Right atrium auricular region (tissue), 2 donors: ENCODE results near the gene ACTR3C. TPM values are rescaled to one million over a fixed set of nuclear protein-coding genes. Genes with fewer than 3 reads are reported as not detected.

Source experiments
- DNase-seq: peaks from one replicate; pipeline ENCODE4 v3.0.0-alpha.2; 2019; ENCODE audit warnings: low spot score
- H3K27ac ChIP-seq, 2 donors: fragments of 200-600 bp; sonication (generic); 1 replicate in 1 of 2; 2 replicates in 1 of 2; pipeline ENCODE4 v1.5.1; 2016 to 2019
- H3K27me3 ChIP-seq, 2 donors: fragments of 200-600 bp; sonication (generic); one replicate each; pipeline versions ENCODE4 v1.5.1 to v1.6.0; 2017 to 2019
- H3K36me3 ChIP-seq: fragments of 200-600 bp; sonication (generic); one replicate; pipeline ENCODE4 v1.5.1; 2016
- H3K4me1 ChIP-seq, 2 donors: fragments of 200-600 bp; sonication (generic); one replicate each; pipeline versions ENCODE4 v1.5.1 to v1.6.0; 2017 to 2019
- H3K4me3 ChIP-seq, 2 donors: fragments of 200-600 bp; sonication (generic); 1 replicate in 1 of 2; 2 replicates in 1 of 2; pipeline ENCODE4 v1.5.1; 2017 to 2019; ENCODE audit warnings: mild to moderate bottlenecking in 1 of 2, moderate library complexity in 1 of 2
- H3K9me3 ChIP-seq, 2 donors: fragments of 200-600 bp; sonication (generic); one replicate each; pipeline ENCODE4 v1.5.1; 2019
- CTCF ChIP-seq, 2 donors: fragments of 200-600 bp; sonication (generic); IDR thresholded peaks; one replicate each; pipeline ENCODE4 v1.5.1; 2019; ENCODE audit warnings: antibody characterized with exemption in 2 of 2
- total RNA-seq, 2 donors: library from RNA; depleted of rRNA; stranded (reverse); fragments of >200 nt; gene quantifications; one replicate each; pipeline ENCODE4 v1.1.0, GENCODE V29; 2016

The ACTR3C gene
- total RNA-seq, 2 donors from 2014 or later = 3.2 to 4.1 TPM

GRCh38 chr7:150345012-150345411, 21.7 kb upstream of the ACTR3C start:
- Histone ChIP-seq H3K4me3 (no peak overlapping the region), H3K4me1 (peaks cover 0 to 20% of the 10 kb centered on the region in 2 donors), H3K27me3 (no peaks in the 10 kb centered on the region), H3K27ac (no peak overlapping the region), H3K36me3 (no peaks in the 10 kb centered on the region), H3K9me3 (peaks cover 0 to 8% of the 10 kb centered on the region in 2 donors)
- no peak for TF ChIP-seq CTCF (IDR thresholded peaks at IDR 0.05)
- DNase-seq = no peak

GRCh38 chr7:150344299-150344698, 21.0 kb upstream of the ACTR3C start:
- no peak for TF ChIP-seq CTCF (IDR thresholded peaks at IDR 0.05)
- no peak for DNase-seq
- Histone ChIP-seq H3K27ac (no peak overlapping the region), H3K36me3 (no peaks in the 10 kb centered on the region), H3K9me3 (peaks cover 0 to 8% of the 10 kb centered on the region in 2 donors), H3K27me3 (no peaks in the 10 kb centered on the region), H3K4me3 (no peak overlapping the region), H3K4me1 (peaks cover 0 to 27% of the 10 kb centered on the region in 2 donors)

- no peak for TF ChIP-seq CTCF (IDR thresholded peaks at IDR 0.05)
- H3K36me3 ChIP-seq = no peaks in the 10 kb centered on the region
- no peak for DNase-seq
- H3K9me3 ChIP-seq = peaks cover 0 to 8% of the 10 kb centered on the region in 2 donors
- H3K27me3 ChIP-seq = no peaks in the 10 kb centered on the region
- H3K27ac ChIP-seq = no peak overlapping the region
- H3K4me1 ChIP-seq = peaks cover 0 to 32% of the 10 kb centered on the region in 2 donors
- H3K4me3 ChIP-seq = no peak overlapping the region
These were observed 19.9 kb upstream of the ACTR3C start for GRCh38 chr7:150343225-150343624.

GRCh38 chr7:150342121-150342408, 18.7 kb upstream of the ACTR3C start:
- no peak for DNase-seq
- Histone ChIP-seq H3K4me3 (no peak overlapping the region), H3K27ac (no peak overlapping the region), H3K9me3 (peaks cover 0 to 8% of the 10 kb centered on the region in 2 donors), H3K27me3 (no peaks in the 10 kb centered on the region), H3K36me3 (no peaks in the 10 kb centered on the region), H3K4me1 (peaks cover 0 to 32% of the 10 kb centered on the region in 2 donors)
- TF ChIP-seq CTCF (IDR thresholded peaks at IDR 0.05) = no peak

- peaks cover 0 to 8% of the 10 kb centered on the region in 2 donors for H3K9me3 ChIP-seq
- no peak for TF ChIP-seq CTCF (IDR thresholded peaks at IDR 0.05)
- H3K36me3 ChIP-seq = no peaks in the 10 kb centered on the region
- H3K27ac ChIP-seq = peak within 1 kb of the TSS; percentile 70 to 71
- H3K4me3 ChIP-seq = peak within 1 kb of the TSS; percentile 39 to 53
- H3K4me1 ChIP-seq = peaks cover 0 to 32% of the 10 kb centered on the region in 2 donors
- DNase-seq = no peak
- no peaks in the 10 kb centered on the region for H3K27me3 ChIP-seq
These were observed 18.1 kb upstream of the ACTR3C start, which contains the start of gene RARRES2 for GRCh38 chr7:150341263-150342120. Gene RARRES2, minus strand, starts transcription at chr7:150341629. Its CDS starts 1,020 bp downstream, at chr7:150340609.
